GM19328 (cell line): ENCODE measurements around the gene CCSER1.
A peak's percentile ranks its signal among the peaks of the same experiment; 100 is the strongest.
"Not testable (repeated sequence)": the region's sequence is repeated elsewhere in the genome, so short reads cannot be mapped to it uniquely, and the experiment has no call there.

Experiments
- ATAC-seq: cut with Tn5 transposase; IDR thresholded peaks from one replicate; pipeline ENCODE4 v1.9.1; 2021; ENCODE audit warnings: mild to moderate bottlenecking, moderate library complexity; ENCODE audit not compliant: unreplicated experiment

CCSER1 gene

GRCh38 chr4:91108751-91109150, 981.6 kb downstream of the CCSER1 start:
- ATAC-seq, result no peak

DNA sequence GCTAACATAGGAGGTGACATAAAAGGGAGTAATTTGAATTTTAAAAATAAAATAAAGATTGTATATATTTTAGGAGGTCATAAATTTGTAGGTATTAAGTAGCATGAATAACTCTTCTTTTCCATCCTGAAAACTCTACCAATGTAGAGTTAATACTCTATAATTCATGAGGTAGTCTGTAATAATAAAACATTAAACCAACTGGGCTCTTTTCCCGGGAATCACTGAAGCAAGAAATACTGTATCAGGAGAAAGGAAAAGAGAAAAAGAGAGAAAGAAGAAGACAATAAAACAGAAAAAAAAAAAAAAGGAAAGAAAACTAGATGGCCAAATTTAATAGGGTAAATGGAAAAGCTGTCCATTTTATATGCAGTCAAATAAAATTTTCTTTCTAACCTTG, 984.4 kb downstream of the CCSER1 start:
- no peak for ATAC-seq

GRCh38 chr4:91113130-91113706, 986.0 kb downstream of the CCSER1 start:
- no peak for ATAC-seq

- ATAC-seq, result no peak
Measured at GRCh38 chr4:91114386-91114785, 987.2 kb downstream of the CCSER1 start.

DNA sequence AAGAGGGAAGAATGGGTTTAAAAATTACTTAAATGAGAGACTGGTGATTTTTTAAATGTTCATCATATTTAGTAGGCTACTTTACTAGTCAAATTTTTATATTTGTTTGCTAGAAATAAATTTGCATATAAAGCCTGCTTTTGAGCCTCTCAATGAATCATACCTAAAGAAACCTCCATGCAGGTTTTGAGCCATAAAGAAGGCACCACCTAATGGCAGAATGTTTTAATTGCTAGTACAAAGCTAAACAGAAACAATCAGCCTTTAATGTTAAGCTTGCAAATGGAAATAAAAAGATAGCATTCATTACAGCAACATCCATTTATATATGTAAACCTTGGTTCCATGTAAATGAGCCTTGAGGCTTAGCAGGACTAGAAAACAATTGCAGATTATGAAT, 989.7 kb downstream of the CCSER1 start:
- ATAC-seq, result peak; percentile 57

GRCh38 chr4:91118597-91118996, 991.4 kb downstream of the CCSER1 start:
- ATAC-seq, result peak; percentile 46

DNA sequence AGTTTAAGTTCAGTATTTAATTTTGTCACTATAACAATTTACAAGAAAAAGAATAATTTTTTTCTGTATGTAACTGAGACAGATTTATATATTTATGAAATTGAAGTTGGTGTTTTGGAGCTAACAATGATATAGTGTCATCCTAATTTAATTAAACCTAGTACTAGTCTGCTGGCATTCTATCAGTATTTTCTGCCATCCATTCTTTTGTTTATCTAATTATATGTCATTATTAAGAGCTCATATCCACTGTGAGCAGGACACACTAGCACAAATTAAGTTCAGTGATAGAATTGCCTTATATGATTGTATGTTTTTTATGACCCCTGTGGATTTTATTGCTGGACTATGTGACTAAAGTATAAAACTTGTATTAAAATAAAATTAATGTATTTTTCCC, 996.5 kb downstream of the CCSER1 start:
- no peak for ATAC-seq

DNA sequence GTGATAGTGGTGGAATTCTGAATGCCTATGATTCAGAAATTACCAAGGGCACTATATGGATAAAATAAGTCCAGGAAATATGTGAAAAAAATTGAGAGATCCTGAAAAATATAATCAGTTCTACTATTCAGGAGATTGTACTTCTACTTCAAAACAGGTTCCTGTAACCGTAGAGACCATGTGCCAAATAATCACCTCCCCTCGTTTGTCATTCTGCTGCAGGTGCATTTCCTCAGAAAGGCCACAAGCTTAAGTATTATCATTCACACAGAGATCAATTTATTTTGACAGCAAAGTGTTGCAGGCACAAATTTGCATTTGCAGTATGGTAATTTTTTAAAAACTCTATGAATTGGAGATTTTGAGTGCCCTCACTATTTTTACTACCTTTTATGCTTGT, 1000.0 kb downstream of the CCSER1 start:
- ATAC-seq, result no peak

DNA sequence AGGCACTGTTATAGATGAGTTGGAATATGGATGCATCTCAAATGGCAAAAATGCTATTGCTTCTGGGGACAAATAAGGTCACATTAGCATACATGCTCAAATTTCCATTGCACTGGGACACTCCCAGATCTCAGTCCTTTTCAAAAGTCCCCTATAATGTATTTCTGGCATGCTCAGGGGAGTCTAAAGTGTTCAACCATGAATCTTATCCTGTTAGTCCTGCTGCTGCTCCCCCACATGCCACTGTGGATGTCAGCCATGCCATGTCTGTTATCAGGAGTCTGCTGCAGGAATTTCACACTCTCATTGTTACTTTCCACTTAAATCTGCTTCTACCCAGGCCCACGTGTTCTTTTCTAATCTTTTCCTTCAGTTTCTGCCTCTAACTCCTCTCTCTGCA, 1000.6 kb downstream of the CCSER1 start:
- no peak for ATAC-seq

DNA sequence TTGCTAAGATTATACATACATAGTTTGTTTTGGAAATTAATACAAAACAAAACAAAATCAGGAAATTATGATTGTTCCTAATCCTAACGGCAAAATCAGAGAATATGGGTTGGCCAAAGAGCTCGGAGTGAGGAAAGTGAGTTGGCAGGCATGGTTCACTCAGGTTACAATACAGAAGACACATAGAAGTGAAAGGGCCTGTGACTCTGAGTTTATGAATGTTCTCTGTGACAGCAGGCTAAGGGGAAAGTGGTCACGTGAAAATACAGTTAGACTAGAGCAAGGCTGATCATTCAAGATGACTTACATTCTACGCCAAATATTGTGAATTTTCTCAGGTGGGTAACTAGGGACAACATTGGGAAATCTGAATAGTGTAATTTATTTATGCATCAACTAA, 1001.3 kb downstream of the CCSER1 start:
- no peak for ATAC-seq

DNA sequence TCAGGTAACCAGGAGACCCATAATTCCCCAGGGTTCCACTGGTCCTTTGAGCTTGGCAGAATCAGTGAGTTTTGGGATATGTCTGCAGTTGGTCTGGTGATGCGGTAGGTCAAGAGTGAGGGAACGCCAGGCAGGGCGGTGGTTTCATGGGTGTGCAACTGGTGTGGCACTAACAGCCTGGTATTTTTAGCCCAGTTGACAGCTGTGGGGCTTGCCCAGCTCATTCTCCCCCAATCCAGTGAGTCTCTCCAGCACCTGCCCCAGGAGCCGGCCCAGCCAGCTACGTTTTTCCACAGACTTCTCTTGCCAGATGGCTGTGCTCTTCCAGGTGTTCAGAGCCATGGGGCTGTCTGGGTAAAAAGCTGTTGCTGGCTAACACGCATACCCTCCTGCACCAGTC, 1019.9 kb downstream of the CCSER1 start:
- ATAC-seq, result no peak

GRCh38 chr4:91154041-91154440, 1026.8 kb downstream of the CCSER1 start:
- not testable (repeated sequence) for ATAC-seq

- not testable (repeated sequence) for ATAC-seq
Measured at GRCh38 chr4:91167864-91168653, 1040.9 kb downstream of the CCSER1 start.

DNA sequence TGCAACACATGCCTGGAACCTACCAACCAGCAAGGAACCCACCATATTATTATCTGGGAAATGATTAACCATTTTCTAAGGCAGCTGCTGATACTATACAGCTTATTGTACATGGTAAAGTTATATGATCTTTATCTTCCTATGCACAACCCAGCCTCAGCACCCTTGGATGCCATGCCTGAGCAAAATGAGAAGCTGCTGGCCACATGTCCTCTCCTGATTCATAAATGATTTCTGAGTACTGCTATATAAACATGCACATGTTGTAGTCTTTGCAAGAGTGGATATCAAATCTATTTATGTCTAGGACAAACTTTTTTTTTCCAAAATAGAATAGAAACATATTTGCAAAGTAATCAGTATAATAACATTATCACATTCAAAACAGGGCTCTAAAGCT, 1043.6 kb downstream of the CCSER1 start:
- no peak for ATAC-seq

- ATAC-seq, result no peak
Measured at GRCh38 chr4:91171217-91171616, 1044.0 kb downstream of the CCSER1 start.

- ATAC-seq, result not testable (repeated sequence)
Measured at GRCh38 chr4:91185061-91185460, 1057.9 kb downstream of the CCSER1 start.

- ATAC-seq, result no peak
Measured at GRCh38 chr4:91198951-91199350, 1071.8 kb downstream of the CCSER1 start.

DNA sequence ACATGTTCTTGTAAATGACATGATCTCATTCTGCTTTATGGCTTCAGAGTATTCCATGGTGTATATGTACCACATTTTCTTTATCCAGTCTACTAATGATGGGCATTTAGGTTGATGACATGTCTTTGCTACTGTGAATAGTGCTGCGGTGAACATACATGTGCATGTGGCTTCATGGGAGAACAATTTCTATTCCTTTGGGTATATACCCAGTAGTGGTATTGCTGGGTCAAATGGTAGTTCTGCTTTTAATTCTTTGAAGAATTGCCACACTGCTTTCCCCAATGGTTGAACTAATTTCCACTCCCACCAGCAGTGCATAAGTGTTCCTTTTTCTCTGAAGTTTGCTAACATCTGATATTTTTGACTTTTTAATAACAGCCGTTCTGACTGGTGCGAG, 1080.3 kb downstream of the CCSER1 start:
- no peak for ATAC-seq

GRCh38 chr4:91212211-91212610, 1085.0 kb downstream of the CCSER1 start:
- no peak for ATAC-seq

- not testable (repeated sequence) for ATAC-seq
Measured at GRCh38 chr4:91217831-91218403, 1090.7 kb downstream of the CCSER1 start.

- ATAC-seq, result no peak
Measured at GRCh38 chr4:91220315-91220714, 1093.1 kb downstream of the CCSER1 start.

DNA sequence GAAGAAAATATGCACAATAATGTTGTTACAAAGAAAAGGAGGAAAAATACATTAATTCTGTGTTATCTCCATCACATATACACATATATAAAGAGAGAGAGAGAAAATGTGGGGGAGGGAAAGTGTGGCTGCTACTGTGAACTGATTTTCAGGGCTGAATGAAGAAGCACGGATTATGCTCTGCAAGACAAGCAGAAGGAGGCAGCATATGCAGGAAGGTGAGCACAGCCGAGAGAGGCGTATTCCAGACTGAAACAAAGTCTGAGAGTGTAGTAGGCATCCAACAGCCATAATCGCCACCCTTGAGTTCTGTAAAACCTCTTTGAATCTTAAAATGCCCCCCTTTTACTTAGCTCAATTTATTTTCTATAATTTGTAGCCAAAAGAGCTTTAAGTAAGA, 1094.8 kb downstream of the CCSER1 start:
- ATAC-seq, result no peak
